ENCODE data around the gene SPANXA1. TPM values are rescaled to one million over a fixed set of nuclear protein-coding genes. Genes with fewer than 3 reads are reported as not detected.
"Not testable (repeated sequence)": the region's sequence is repeated elsewhere in the genome, so short reads cannot be mapped to it uniquely, and the experiment has no call there.

The SPANXA1 gene, protein sequence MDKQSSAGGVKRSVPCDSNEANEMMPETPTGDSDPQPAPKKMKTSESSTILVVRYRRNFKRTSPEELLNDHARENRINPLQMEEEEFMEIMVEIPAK
- 0.23 and 0.34 TPM in 2 replicates for total RNA-seq (2014; rRNA removed; shearing (Covaris generic))
- polyA plus RNA-seq (2015; cell fraction: cytosol; rRNA removed) = 0.26 and 0.35 TPM in 2 replicates
- 0.33 and 0.47 TPM in 2 replicates for polyA plus RNA-seq (2015; cell fraction: nucleus; rRNA removed)

DNA sequence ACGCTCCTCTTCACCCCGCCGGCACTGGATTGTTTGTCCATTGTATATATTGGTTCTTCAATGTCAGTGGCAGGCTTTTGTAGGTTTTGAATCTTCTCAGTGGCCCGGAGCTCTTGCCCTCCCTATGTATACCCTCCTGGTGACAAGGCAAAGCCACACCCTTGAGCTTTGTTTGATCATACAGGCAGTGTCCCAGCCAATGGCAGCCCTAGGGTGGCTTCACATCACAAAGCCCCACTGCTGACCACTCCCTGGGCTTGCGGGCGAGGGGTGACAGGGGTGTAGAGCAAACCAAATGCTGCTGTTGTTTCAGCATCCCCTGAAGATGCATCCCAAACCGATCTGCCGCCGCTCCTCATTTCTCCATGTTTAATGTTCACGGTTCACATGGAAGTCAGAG, at the start of gene SPANXA1:
Gene SPANXA1, minus strand, starts transcription at position 101 of the 400 bp plus-strand sequence. Its CDS starts 60 bp downstream, at position 41.
- not testable (repeated sequence) for DNase-seq (ENCODE audit: low read depth)

DNA sequence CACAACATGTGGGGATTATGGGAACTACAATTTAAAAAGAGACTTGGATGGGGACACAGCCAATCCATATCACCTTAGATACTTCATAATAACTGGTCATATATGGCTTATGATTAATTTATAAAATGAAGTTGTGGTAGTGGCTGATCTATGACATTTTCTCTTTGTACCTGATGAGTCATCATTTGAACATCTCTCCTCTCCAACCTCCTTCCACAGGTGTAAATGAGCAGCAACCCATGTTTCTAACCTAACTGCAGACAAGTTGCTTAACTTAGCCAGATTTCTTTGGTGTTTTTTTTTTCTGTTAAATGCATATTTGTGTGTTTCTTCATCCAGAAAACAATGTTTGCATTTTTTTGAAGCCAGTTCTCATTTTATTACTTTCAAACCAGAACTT, 47.6 kb upstream of the SPANXA1 start:
- DNase-seq (ENCODE audit: low read depth) = no peak

DNA sequence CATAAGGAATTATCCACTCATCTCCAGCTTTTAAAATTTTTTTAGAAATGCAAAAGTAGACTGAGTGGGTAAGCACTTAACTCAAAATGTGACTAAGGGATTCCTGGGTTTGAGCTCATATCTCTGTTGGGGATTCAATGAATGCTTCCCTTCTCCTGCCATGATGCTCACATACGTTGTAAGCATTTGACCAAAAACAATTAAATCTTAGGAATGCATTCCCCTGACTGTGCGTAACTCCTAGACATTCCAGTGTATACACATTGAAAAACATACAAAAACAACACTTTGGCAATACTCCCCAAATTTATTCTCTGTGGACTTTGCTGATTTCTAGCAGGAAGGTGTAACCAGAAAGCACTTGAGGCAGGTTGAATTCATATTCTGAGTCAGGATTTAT, 34.8 kb upstream of the SPANXA1 start:
- no peak for DNase-seq (ENCODE audit: low read depth)

DNA sequence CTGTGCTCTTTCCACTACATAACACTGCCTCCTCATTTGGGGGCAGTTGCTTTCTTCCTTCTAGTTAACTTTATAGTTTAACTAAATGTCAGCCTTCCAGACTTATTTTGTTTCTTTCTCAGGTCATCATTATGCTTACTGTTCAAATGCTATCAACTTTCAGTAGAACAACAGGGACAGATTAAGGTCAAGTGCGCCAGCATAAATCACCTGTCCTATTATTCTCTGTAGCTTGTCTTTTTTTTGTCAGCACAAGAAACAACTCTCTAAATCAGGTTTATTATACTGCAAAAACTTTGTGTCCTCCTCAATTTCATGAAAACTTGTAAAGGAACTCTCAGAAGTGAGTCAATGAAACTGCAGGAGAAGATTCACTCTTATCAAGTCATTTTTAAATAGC, 24.6 kb upstream of the SPANXA1 start:
- DNase-seq (ENCODE audit: low read depth) = no peak

DNA sequence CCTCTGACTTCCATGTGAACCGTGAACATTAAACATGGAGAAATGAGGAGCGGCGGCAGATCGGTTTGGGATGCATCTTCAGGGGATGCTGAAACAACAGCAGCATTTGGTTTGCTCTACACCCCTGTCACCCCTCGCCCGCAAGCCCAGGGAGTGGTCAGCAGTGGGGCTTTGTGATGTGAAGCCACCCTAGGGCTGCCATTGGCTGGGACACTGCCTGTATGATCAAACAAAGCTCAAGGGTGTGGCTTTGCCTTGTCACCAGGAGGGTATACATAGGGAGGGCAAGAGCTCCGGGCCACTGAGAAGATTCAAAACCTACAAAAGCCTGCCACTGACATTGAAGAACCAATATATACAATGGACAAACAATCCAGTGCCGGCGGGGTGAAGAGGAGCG, 4.9 kb upstream of the SPANXA1 start, which contains the start of gene SPANXA2:
Gene SPANXA2, plus strand, starts transcription at position 301 of the 400 bp plus-strand sequence. Its CDS starts 60 bp downstream, at position 361.
- DNase-seq (ENCODE audit: low read depth) = not testable (repeated sequence)

DNA sequence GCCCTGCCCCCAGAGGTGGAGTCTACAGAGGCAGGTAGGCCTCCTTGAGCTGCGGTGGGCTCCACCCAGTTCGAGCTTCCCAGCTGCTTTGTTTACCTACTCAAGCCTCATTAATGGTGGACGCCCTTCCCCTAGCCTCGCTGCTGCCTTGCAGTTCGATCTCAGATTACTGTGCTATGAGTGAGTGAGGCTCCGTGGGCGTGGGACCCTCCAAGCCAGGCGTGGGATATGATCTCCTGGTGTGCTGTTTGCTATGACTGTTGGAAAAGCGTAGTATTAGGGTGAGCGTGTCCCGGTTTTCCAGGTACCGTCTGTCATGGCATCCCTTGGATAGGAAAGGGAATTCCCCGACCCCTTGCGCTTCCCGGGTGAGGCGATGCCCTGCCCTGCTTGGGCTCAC, 42.0 kb downstream of the SPANXA1 start:
- DNase-seq (ENCODE audit: low read depth) = not testable (repeated sequence)

Other genes with a start within 250 kb of the SPANXA1 start
- gene SPANXA2, start 5.0 kb upstream of the SPANXA1 start, total RNA-seq (2014; rRNA removed; shearing (Covaris generic)) = 0.23 and 0.34 TPM in 2 replicates
- gene SPANXD, start 114.0 kb upstream of the SPANXA1 start, total RNA-seq (2014; rRNA removed; shearing (Covaris generic)) = 0.30 and 0.40 TPM in 2 replicates